ENCODE data around the gene SUGT1. TPM values are rescaled to one million over a fixed set of nuclear protein-coding genes. Genes with fewer than 3 reads are reported as not detected.
"Not testable (repeated sequence)": the region's sequence is repeated elsewhere in the genome, so short reads cannot be mapped to it uniquely, and the experiment has no call there.

SUGT1 gene
- total and polyA plus RNA-seq, 8 donors = 43.5 to 65.0 (median 51.2) TPM

GRCh38 chr13:52711286-52711685 lies 58.6 kb downstream of the SUGT1 start:
- no peaks in the 10 kb centered on the region for H3K36me3 ChIP-seq
- intact Hi-C loops (cut with DNase I) = no loop called here
- TF ChIP-seq, protein P1, sequence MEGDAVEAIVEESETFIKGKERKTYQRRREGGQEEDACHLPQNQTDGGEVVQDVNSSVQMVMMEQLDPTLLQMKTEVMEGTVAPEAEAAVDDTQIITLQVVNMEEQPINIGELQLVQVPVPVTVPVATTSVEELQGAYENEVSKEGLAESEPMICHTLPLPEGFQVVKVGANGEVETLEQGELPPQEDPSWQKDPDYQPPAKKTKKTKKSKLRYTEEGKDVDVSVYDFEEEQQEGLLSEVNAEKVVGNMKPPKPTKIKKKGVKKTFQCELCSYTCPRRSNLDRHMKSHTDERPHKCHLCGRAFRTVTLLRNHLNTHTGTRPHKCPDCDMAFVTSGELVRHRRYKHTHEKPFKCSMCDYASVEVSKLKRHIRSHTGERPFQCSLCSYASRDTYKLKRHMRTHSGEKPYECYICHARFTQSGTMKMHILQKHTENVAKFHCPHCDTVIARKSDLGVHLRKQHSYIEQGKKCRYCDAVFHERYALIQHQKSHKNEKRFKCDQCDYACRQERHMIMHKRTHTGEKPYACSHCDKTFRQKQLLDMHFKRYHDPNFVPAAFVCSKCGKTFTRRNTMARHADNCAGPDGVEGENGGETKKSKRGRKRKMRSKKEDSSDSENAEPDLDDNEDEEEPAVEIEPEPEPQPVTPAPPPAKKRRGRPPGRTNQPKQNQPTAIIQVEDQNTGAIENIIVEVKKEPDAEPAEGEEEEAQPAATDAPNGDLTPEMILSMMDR (IDR thresholded peaks at IDR 0.05) = no peak
- peaks cover 0 to 6% of the 10 kb centered on the region in 2 donors for H3K4me1 ChIP-seq
- H3K9me3 ChIP-seq = no peaks in the 10 kb centered on the region
- no peak overlapping the region for H3K4me3 ChIP-seq
- DNase-seq (no peak), ATAC-seq (no peak)
- H3K27ac ChIP-seq = no peak overlapping the region
- H3K27me3 ChIP-seq = no peaks in the 10 kb centered on the region

- TF ChIP-seq, protein P1 (IDR thresholded peaks at IDR 0.05) = no peak
- no peaks in the 10 kb centered on the region for H3K36me3 ChIP-seq
- no peak for ATAC-seq
These were observed 59.7 kb downstream of the SUGT1 start for GRCh38 chr13:52712385-52712784.

GRCh38 chr13:52713894-52714293 lies 61.3 kb downstream of the SUGT1 start:
- peaks cover 0 to 6% of the 10 kb centered on the region in 2 donors for H3K4me1 ChIP-seq
- H3K4me3 ChIP-seq = no peak overlapping the region
- no peaks in the 10 kb centered on the region for H3K9me3 ChIP-seq
- no peaks in the 10 kb centered on the region for H3K36me3 ChIP-seq
- peak in 1 of 4 donors; percentile 61 for DNase-seq
- intact Hi-C loops (cut with DNase I) = no loop called here
- ATAC-seq = peak; percentile 79
- TF ChIP-seq, protein P1 (IDR thresholded peaks at IDR 0.05) = no peak
- no peaks in the 10 kb centered on the region for H3K27me3 ChIP-seq
- H3K27ac ChIP-seq = no peak overlapping the region

More at GRCh38 chr13:52712385-52712784, 59.7 kb downstream of the SUGT1 start:
- Histone ChIP-seq H3K4me1 (peaks cover 0 to 6% of the 10 kb centered on the region in 2 donors), H3K4me3 (no peak overlapping the region), H3K9me3 (no peaks in the 10 kb centered on the region), H3K27ac (no peak overlapping the region), H3K27me3 (no peaks in the 10 kb centered on the region)
- no peak for DNase-seq
- intact Hi-C loops (cut with DNase I) = no loop called here

DNA sequence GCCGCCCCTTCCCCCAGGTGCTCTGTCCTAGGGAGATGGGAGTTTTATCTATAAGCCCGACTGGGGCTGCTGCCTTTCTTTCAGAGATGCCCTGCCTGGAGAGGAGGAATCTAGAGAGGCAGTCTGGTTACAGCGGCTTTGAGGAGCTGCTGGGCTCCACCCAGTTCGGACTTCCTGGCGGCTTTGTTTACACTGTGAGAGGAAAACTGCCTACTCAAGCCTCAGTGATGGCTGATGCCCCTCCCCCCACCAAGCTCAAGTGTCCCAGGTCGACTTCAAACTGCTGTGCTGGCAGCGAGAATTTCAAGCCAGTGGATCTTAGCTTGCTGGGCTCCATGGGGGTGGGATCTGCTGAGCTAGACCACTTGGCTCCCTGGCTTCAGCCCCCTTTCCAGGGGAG lies 68.3 kb downstream of the SUGT1 start:
- intact Hi-C loops (cut with DNase I); H3K9me3 ChIP-seq; H3K27ac ChIP-seq; H3K4me1 ChIP-seq; H3K36me3 ChIP-seq; H3K4me3 ChIP-seq; H3K27me3 ChIP-seq: not testable (repeated sequence)
- DNase-seq (peak in 1 of 4 donors; percentile 60), ATAC-seq (peak; percentile 79)

- intact Hi-C loops (cut with DNase I); DNase-seq; H3K27me3 ChIP-seq; H3K27ac ChIP-seq; H3K9me3 ChIP-seq; ATAC-seq; H3K4me1 ChIP-seq; H3K4me3 ChIP-seq; H3K36me3 ChIP-seq: not testable (repeated sequence)
These were observed 68.7 kb downstream of the SUGT1 start for GRCh38 chr13:52721356-52721755.

DNA sequence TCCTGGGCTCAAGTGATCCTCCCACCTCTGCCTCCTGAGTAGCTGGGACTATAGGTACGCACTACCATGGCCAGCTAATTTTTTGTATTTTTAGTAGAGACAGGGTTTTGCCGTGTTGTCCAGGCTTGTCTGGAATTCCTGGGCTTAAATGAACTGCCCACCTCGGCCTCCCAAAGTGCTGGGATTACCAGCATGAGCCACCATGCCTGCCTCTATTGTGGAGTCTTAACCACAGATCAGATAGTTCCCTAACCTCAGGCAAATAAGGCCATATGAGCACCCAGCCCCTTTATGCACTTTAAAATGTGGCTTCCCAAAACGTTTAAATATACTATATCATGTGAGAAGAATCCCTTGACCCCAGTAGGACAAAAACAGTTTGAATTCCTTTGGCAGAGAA lies 70.5 kb downstream of the SUGT1 start:
- Histone ChIP-seq H3K4me3 (no peak overlapping the region), H3K27me3 (no peaks in the 10 kb centered on the region), H3K9me3 (no peaks in the 10 kb centered on the region), H3K36me3 (no peaks in the 10 kb centered on the region), H3K27ac (no peak overlapping the region), H3K4me1 (no peaks in the 10 kb centered on the region)
- TF ChIP-seq, protein P1 (IDR thresholded peaks at IDR 0.05) = no peak
- no peak for DNase-seq
- no peak for ATAC-seq
- intact Hi-C loops (cut with DNase I) = no loop called here
